GM23338 (cell line): ENCODE data around the gene WWC1. TPM values are rescaled to one million over a fixed set of nuclear protein-coding genes. Genes with fewer than 3 reads are reported as not detected.

Experiments used
- ATAC-seq: fragments of 200-7000 bp; cut with Tn5 transposase; 3 replicates; pipeline ENCODE4 v1.9.1; 2020
- DNase-seq: peaks from one replicate; pipeline ENCODE4 v3.0.0-alpha.2; 2015; ENCODE audit warnings: low spot score
- H2AFZ ChIP-seq: fragments of 200-600 bp; sonication (generic); 2 replicates; pipeline ENCODE4 v1.8.0; 2016; ENCODE audit warnings: antibody characterized with exemption, mild to moderate bottlenecking, moderate library complexity
- H3F3A ChIP-seq: fragments of 200-600 bp; sonication (generic); replicated peaks from 2 replicates; pipeline ENCODE4 v1.8.0; 2017; ENCODE audit warnings: antibody characterized with exemption, mixed run types, low read depth
- H3K27ac ChIP-seq: fragments of 200-600 bp; sonication (generic); 2 replicates; pipeline ENCODE4 v1.6.1; 2016; ENCODE audit warnings: low read depth
- H3K27me3 ChIP-seq: fragments of 200-600 bp; sonication (generic); 2 replicates; pipeline ENCODE4 v1.8.0; 2016; ENCODE audit warnings: mild to moderate bottlenecking, mixed run types, moderate library complexity; ENCODE audit not compliant: insufficient read depth
- H3K36me3 ChIP-seq: fragments of 200-600 bp; sonication (generic); 2 replicates; pipeline ENCODE4 v1.8.0; 2016; ENCODE audit warnings: mild to moderate bottlenecking; ENCODE audit not compliant: insufficient read depth
- H3K4me1 ChIP-seq: fragments of 200-600 bp; sonication (generic); 2 replicates; pipeline ENCODE4 v1.8.0; 2016; ENCODE audit warnings: mild to moderate bottlenecking, moderate library complexity; ENCODE audit not compliant: insufficient read depth
- H3K4me2 ChIP-seq: fragments of 200-600 bp; sonication (generic); 2 replicates; pipeline ENCODE4 v1.7.1; 2017; ENCODE audit warnings: mixed run types
- H3K4me3 ChIP-seq: fragments of 200-600 bp; sonication (generic); 2 replicates; pipeline ENCODE4 v1.6.1; 2016; ENCODE audit warnings: mixed run types
- H3K79me2 ChIP-seq: fragments of 200-600 bp; sonication (generic); replicated peaks from 2 replicates; pipeline ENCODE4 v1.8.0; 2017; ENCODE audit warnings: mild to moderate bottlenecking; ENCODE audit not compliant: insufficient read depth
- H3K9me2 ChIP-seq: fragments of 200-600 bp; sonication (generic); 2 replicates; pipeline ENCODE4 v1.8.0; 2017; ENCODE audit not compliant: insufficient read depth
- H4K20me1 ChIP-seq: fragments of 200-600 bp; sonication (generic); replicated peaks from 2 replicates; pipeline ENCODE4 v1.8.0; 2017; ENCODE audit warnings: mild to moderate bottlenecking; ENCODE audit not compliant: insufficient read depth
- H3K27ac Mint-ChIP-seq: 2 replicates; pipeline ENCODE4 v1.8.0; 2020; ENCODE audit warnings: inconsistent platforms, mild to moderate bottlenecking, moderate library complexity, mixed read lengths
- H3K27me3 Mint-ChIP-seq: 3 replicates; pipeline ENCODE4 v1.8.0; 2022; ENCODE audit warnings: low read depth, mild to moderate bottlenecking, moderate library complexity, mixed read lengths, inconsistent platforms; ENCODE audit not compliant: insufficient read depth, poor library complexity
- H3K36me3 Mint-ChIP-seq: 3 replicates; pipeline ENCODE4 v1.8.0; 2021; ENCODE audit warnings: low read depth, mild to moderate bottlenecking, inconsistent platforms, moderate library complexity, mixed read lengths
- H3K4me1 Mint-ChIP-seq: 3 replicates; pipeline ENCODE4 v1.8.0; 2020; ENCODE audit warnings: mild to moderate bottlenecking, inconsistent platforms, mixed read lengths
- H3K4me3 Mint-ChIP-seq: 3 replicates; pipeline ENCODE4 v1.8.0; 2021; ENCODE audit warnings: moderate library complexity, mild to moderate bottlenecking, inconsistent platforms, mixed read lengths
- H3K9me3 Mint-ChIP-seq: 3 replicates; pipeline ENCODE4 v1.8.0; 2020; ENCODE audit warnings: moderate library complexity, mild to moderate bottlenecking, inconsistent platforms, mixed read lengths
- CREB1 ChIP-seq: fragments of 250-450 bp; sonication (Bioruptor Pico); IDR thresholded peaks from 2 replicates; pipeline ENCODE4 v1.5.0; 2020; ENCODE audit warnings: low read depth, mild to moderate bottlenecking, moderate library complexity
- EZH2 ChIP-seq: fragments of 200-600 bp; sonication (generic); IDR thresholded peaks from one replicate; pipeline ENCODE4 v1.8.0; 2017; ENCODE audit warnings: antibody characterized with exemption, mild to moderate bottlenecking, low read depth; ENCODE audit not compliant: unreplicated experiment
- EZH2phosphoT487 ChIP-seq: fragments of 200-600 bp; sonication (generic); IDR thresholded peaks from one replicate; pipeline ENCODE4 v1.8.1; 2018; ENCODE audit warnings: antibody characterized with exemption; ENCODE audit not compliant: unreplicated experiment
- JUNB ChIP-seq: IDR thresholded peaks from one replicate; pipeline ENCODE4 v1.6.1; 2016; ENCODE audit warnings: antibody characterized with exemption; ENCODE audit not compliant: unreplicated experiment
- POLR2AphosphoS5 ChIP-seq: IDR thresholded peaks from 2 replicates; pipeline ENCODE4 v1.6.1; 2016; ENCODE audit warnings: antibody characterized with exemption, low read depth
- STAT1 ChIP-seq: IDR thresholded peaks from one replicate; pipeline ENCODE4 v1.6.1; 2016; ENCODE audit warnings: antibody characterized with exemption; ENCODE audit not compliant: unreplicated experiment
- ZNF114 ChIP-seq: fragments of 250-450 bp; sonication (Bioruptor Pico); IDR thresholded peaks from 2 replicates; pipeline ENCODE4 v1.5.0; 2020; ENCODE audit warnings: mild to moderate bottlenecking, moderate library complexity
- ZNF331 ChIP-seq: fragments of 250-450 bp; sonication (Bioruptor Pico); IDR thresholded peaks from 2 replicates; pipeline ENCODE4 v1.5.0; 2020; ENCODE audit warnings: low read depth, mild to moderate bottlenecking, moderate library complexity
- polyA plus RNA-seq: library from polyadenylated mRNA; unstranded; fragments of >200 nt; fragmentation: Nextera tagmentation; extraction: Ambion mirVana; gene quantifications from 2 replicates; pipeline ENCODE4 v1.2.1, GENCODE V29; 2016
- total RNA-seq: library from RNA; depleted of rRNA; stranded (reverse); fragments of >200 nt; shearing (Covaris generic); gene quantifications from 2 replicates; pipeline ENCODE4 v1.2.3, GENCODE V29; 2014
- TF ChIP-seq, protein P1 (sequence below), 2 experiments: fragments of 200-600 bp in 1 of 2; sonication (generic) in 1 of 2; conservative IDR thresholded peaks; 2 replicates each; pipeline versions ENCODE4 v1.5.1 to v1.6.1; 2016 to 2017; ENCODE audit warnings: antibody characterized with exemption in 2 of 2, low read depth in 2 of 2, mild to moderate bottlenecking in 2 of 2, moderate library complexity in 1 of 2
- TF ChIP-seq, protein P2 (sequence below): fragments of 250-450 bp; sonication (Bioruptor Pico); IDR thresholded peaks from 2 replicates; pipeline ENCODE4 v1.5.0; 2020; ENCODE audit warnings: mild to moderate bottlenecking, moderate library complexity
- TF ChIP-seq, protein P3 (sequence below): IDR thresholded peaks from 2 replicates; pipeline ENCODE4 v1.6.1; 2016; ENCODE audit warnings: antibody characterized with exemption
- TF ChIP-seq, protein P4 (sequence below): IDR thresholded peaks from one replicate; pipeline ENCODE4 v1.6.1; 2018; ENCODE audit warnings: antibody characterized with exemption; ENCODE audit not compliant: unreplicated experiment

Gene WWC1
- total and polyA plus RNA-seq, 2 experiments from 2014 or later = 25.4 to 27.8 TPM

DNA sequence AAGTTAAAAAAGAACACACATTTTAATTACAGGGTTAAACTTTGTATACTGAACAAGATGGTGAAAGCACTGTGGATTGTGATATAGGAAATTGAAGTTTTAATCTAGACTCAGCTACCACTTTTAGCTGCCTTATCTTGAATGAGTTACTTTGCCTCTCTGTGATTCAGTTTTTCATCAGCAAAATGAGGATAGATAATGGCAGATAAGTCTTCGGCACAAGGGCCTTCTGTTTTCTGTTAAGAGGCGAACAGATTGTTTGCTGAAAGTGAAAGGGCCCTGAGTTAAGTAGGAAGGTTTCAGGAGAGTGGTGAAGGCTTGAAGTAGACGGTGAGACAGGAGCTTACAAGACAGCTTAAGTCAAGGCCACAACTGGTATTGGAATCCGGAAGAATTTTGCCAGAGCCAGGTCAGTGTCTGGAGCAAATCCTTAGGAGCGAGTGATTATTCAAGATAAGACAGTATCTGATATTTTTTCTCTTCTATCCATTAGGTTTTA lies 202.7 kb downstream of the WWC1 start:
- H3K4me1 ChIP-seq = no peaks in the 10 kb centered on the region
- no peak overlapping the region for H3K27ac Mint-ChIP-seq
- peaks cover 86% of the 10 kb centered on the region for H3K36me3 Mint-ChIP-seq
- no peaks in the 10 kb centered on the region for H3K4me1 Mint-ChIP-seq
- H3K4me3 ChIP-seq = no peak overlapping the region
- no peaks in the 10 kb centered on the region for H3F3A ChIP-seq
- no peak for TF ChIP-seq EZH2phosphoT487
- TF ChIP-seq ZNF331 (CRISPR knock-in tag) = no peak
- no peak for TF ChIP-seq EZH2
- TF ChIP-seq, protein P1, sequence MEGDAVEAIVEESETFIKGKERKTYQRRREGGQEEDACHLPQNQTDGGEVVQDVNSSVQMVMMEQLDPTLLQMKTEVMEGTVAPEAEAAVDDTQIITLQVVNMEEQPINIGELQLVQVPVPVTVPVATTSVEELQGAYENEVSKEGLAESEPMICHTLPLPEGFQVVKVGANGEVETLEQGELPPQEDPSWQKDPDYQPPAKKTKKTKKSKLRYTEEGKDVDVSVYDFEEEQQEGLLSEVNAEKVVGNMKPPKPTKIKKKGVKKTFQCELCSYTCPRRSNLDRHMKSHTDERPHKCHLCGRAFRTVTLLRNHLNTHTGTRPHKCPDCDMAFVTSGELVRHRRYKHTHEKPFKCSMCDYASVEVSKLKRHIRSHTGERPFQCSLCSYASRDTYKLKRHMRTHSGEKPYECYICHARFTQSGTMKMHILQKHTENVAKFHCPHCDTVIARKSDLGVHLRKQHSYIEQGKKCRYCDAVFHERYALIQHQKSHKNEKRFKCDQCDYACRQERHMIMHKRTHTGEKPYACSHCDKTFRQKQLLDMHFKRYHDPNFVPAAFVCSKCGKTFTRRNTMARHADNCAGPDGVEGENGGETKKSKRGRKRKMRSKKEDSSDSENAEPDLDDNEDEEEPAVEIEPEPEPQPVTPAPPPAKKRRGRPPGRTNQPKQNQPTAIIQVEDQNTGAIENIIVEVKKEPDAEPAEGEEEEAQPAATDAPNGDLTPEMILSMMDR (conservative IDR thresholded peaks at IDR 0.05; ENCODE audit: low read depth in 2 of 2) = no peak
- no peak for TF ChIP-seq STAT1
- no peak for TF ChIP-seq POLR2AphosphoS5
- TF ChIP-seq, protein P2, sequence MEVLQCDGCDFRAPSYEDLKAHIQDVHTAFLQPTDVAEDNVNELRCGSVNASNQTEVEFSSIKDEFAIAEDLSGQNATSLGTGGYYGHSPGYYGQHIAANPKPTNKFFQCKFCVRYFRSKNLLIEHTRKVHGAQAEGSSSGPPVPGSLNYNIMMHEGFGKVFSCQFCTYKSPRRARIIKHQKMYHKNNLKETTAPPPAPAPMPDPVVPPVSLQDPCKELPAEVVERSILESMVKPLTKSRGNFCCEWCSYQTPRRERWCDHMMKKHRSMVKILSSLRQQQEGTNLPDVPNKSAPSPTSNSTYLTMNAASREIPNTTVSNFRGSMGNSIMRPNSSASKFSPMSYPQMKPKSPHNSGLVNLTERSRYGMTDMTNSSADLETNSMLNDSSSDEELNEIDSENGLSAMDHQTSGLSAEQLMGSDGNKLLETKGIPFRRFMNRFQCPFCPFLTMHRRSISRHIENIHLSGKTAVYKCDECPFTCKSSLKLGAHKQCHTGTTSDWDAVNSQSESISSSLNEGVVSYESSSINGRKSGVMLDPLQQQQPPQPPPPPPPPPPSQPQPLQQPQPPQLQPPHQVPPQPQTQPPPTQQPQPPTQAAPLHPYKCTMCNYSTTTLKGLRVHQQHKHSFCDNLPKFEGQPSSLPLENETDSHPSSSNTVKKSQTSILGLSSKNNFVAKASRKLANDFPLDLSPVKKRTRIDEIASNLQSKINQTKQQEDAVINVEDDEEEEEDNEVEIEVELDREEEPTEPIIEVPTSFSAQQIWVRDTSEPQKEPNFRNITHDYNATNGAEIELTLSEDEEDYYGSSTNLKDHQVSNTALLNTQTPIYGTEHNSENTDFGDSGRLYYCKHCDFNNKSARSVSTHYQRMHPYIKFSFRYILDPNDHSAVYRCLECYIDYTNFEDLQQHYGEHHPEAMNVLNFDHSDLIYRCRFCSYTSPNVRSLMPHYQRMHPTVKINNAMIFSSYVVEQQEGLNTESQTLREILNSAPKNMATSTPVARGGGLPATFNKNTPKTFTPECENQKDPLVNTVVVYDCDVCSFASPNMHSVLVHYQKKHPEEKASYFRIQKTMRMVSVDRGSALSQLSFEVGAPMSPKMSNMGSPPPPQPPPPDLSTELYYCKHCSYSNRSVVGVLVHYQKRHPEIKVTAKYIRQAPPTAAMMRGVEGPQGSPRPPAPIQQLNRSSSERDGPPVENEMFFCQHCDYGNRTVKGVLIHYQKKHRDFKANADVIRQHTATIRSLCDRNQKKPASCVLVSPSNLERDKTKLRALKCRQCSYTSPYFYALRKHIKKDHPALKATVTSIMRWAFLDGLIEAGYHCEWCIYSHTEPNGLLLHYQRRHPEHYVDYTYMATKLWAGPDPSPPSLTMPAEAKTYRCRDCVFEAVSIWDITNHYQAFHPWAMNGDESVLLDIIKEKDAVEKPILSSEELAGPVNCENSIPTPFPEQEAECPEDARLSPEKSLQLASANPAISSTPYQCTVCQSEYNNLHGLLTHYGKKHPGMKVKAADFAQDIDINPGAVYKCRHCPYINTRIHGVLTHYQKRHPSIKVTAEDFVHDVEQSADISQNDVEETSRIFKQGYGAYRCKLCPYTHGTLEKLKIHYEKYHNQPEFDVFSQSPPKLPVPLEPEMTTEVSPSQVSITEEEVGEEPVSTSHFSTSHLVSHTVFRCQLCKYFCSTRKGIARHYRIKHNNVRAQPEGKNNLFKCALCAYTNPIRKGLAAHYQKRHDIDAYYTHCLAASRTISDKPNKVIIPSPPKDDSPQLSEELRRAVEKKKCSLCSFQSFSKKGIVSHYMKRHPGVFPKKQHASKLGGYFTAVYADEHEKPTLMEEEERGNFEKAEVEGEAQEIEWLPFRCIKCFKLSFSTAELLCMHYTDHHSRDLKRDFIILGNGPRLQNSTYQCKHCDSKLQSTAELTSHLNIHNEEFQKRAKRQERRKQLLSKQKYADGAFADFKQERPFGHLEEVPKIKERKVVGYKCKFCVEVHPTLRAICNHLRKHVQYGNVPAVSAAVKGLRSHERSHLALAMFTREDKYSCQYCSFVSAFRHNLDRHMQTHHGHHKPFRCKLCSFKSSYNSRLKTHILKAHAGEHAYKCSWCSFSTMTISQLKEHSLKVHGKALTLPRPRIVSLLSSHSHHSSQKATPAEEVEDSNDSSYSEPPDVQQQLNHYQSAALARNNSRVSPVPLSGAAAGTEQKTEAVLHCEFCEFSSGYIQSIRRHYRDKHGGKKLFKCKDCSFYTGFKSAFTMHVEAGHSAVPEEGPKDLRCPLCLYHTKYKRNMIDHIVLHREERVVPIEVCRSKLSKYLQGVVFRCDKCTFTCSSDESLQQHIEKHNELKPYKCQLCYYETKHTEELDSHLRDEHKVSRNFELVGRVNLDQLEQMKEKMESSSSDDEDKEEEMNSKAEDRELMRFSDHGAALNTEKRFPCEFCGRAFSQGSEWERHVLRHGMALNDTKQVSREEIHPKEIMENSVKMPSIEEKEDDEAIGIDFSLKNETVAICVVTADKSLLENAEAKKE (CRISPR knock-in tag) = no peak
- TF ChIP-seq, protein P3, sequence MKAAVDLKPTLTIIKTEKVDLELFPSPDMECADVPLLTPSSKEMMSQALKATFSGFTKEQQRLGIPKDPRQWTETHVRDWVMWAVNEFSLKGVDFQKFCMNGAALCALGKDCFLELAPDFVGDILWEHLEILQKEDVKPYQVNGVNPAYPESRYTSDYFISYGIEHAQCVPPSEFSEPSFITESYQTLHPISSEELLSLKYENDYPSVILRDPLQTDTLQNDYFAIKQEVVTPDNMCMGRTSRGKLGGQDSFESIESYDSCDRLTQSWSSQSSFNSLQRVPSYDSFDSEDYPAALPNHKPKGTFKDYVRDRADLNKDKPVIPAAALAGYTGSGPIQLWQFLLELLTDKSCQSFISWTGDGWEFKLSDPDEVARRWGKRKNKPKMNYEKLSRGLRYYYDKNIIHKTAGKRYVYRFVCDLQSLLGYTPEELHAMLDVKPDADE = no peak
- TF ChIP-seq CREB1 (CRISPR knock-in tag) = no peak
- TF ChIP-seq, protein P4, sequence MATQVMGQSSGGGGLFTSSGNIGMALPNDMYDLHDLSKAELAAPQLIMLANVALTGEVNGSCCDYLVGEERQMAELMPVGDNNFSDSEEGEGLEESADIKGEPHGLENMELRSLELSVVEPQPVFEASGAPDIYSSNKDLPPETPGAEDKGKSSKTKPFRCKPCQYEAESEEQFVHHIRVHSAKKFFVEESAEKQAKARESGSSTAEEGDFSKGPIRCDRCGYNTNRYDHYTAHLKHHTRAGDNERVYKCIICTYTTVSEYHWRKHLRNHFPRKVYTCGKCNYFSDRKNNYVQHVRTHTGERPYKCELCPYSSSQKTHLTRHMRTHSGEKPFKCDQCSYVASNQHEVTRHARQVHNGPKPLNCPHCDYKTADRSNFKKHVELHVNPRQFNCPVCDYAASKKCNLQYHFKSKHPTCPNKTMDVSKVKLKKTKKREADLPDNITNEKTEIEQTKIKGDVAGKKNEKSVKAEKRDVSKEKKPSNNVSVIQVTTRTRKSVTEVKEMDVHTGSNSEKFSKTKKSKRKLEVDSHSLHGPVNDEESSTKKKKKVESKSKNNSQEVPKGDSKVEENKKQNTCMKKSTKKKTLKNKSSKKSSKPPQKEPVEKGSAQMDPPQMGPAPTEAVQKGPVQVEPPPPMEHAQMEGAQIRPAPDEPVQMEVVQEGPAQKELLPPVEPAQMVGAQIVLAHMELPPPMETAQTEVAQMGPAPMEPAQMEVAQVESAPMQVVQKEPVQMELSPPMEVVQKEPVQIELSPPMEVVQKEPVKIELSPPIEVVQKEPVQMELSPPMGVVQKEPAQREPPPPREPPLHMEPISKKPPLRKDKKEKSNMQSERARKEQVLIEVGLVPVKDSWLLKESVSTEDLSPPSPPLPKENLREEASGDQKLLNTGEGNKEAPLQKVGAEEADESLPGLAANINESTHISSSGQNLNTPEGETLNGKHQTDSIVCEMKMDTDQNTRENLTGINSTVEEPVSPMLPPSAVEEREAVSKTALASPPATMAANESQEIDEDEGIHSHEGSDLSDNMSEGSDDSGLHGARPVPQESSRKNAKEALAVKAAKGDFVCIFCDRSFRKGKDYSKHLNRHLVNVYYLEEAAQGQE = no peak
- no peak for TF ChIP-seq JUNB
- TF ChIP-seq ZNF114 (CRISPR knock-in tag) = no peak
- no peak overlapping the region for H3K4me2 ChIP-seq
- ATAC-seq (no peak), DNase-seq (no peak)
- H2AFZ ChIP-seq = no peak overlapping the region
- H3K36me3 ChIP-seq = peaks cover 82% of the 10 kb centered on the region
- no peaks in the 10 kb centered on the region for H3K27me3 ChIP-seq
- H4K20me1 ChIP-seq = peaks cover 24% of the 10 kb centered on the region
- 0 out of 2 replicates have a peak, but pooled peaks cover 11% of the 10 kb centered on the region for H3K79me2 ChIP-seq
- no peak overlapping the region for H3K4me3 Mint-ChIP-seq
- no peaks in the 10 kb centered on the region for H3K9me2 ChIP-seq
- no peak overlapping the region for H3K27ac ChIP-seq
- H3K9me3 Mint-ChIP-seq = no peaks in the 10 kb centered on the region
- H3K27me3 Mint-ChIP-seq = no peaks in the 10 kb centered on the region
